Hindlimb muscle (tissue), 1 donor: ENCODE measurements around the gene THOP1. TPM values are rescaled to one million over a fixed set of nuclear protein-coding genes. Genes with fewer than 3 reads are reported as not detected.
"Not testable (repeated sequence)": the region's sequence is repeated elsewhere in the genome, so short reads cannot be mapped to it uniquely, and the experiment has no call there.

Experiments used
- DNase-seq: peaks from one replicate; pipeline ENCODE4 v3.0.0-alpha.2; 2013
- polyA plus RNA-seq: library from polyadenylated mRNA; unstranded; fragments of 120-200 nt; gene quantifications from one replicate; pipeline ENCODE4 v1.2.1, GENCODE V29; 2013; ENCODE audit not compliant: insufficient read length

THOP1 gene
- polyA plus RNA-seq, 1 donor = 54.2 TPM

- peak; percentile 96 for DNase-seq
These were observed 2.1 kb upstream of the THOP1 start, which contains the start of gene SGTA for GRCh38 chr19:2782936-2783780. Gene SGTA (minus strand): TSS chr19:2783273. CDS start chr19:2769068, 14,205 bp downstream.

GRCh38 chr19:2783781-2784145 lies 1.5 kb upstream of the THOP1 start:
- DNase-seq = no peak

GRCh38 chr19:2787115-2787514 lies 1.8 kb downstream of the THOP1 start:
- DNase-seq = no peak

- no peak for DNase-seq
These were observed 2.9 kb downstream of the THOP1 start for GRCh38 chr19:2788237-2788636.

GRCh38 chr19:2790194-2790556 lies 4.9 kb downstream of the THOP1 start:
- no peak for DNase-seq

- DNase-seq = no peak
These were observed 5.4 kb downstream of the THOP1 start for GRCh38 chr19:2790557-2791271.

- no peak for DNase-seq
These were observed 6.1 kb downstream of the THOP1 start for GRCh38 chr19:2791440-2791839.

- DNase-seq = no peak
These were observed 6.6 kb downstream of the THOP1 start for GRCh38 chr19:2791876-2792275.

GRCh38 chr19:2792666-2793065 lies 7.4 kb downstream of the THOP1 start:
- DNase-seq = not testable (repeated sequence)

- no peak for DNase-seq
These were observed 7.8 kb downstream of the THOP1 start for GRCh38 chr19:2793126-2793525.

- DNase-seq = no peak
These were observed 8.3 kb downstream of the THOP1 start for GRCh38 chr19:2793577-2793976.

- DNase-seq = no peak
These were observed 10.7 kb downstream of the THOP1 start for GRCh38 chr19:2795827-2796658.

GRCh38 chr19:2796659-2797266 lies 11.5 kb downstream of the THOP1 start:
- DNase-seq = no peak

GRCh38 chr19:2797280-2797679 lies 12.0 kb downstream of the THOP1 start:
- no peak for DNase-seq

- DNase-seq = no peak
These were observed 12.9 kb downstream of the THOP1 start for GRCh38 chr19:2798158-2798685.

GRCh38 chr19:2798733-2799132 lies 13.4 kb downstream of the THOP1 start:
- DNase-seq = no peak

GRCh38 chr19:2799273-2800020 lies 14.1 kb downstream of the THOP1 start:
- no peak for DNase-seq

GRCh38 chr19:2800506-2800905 lies 15.2 kb downstream of the THOP1 start:
- DNase-seq = no peak

GRCh38 chr19:2802826-2803225 lies 17.5 kb downstream of the THOP1 start:
- no peak for DNase-seq

GRCh38 chr19:2803486-2804155 lies 18.3 kb downstream of the THOP1 start:
- no peak for DNase-seq
